Right lobe of liver (tissue), 6 donors: ENCODE measurements around the gene MAEA. TPM values are rescaled to one million over a fixed set of nuclear protein-coding genes. Genes with fewer than 3 reads are reported as not detected.

Experiments used
- ATAC-seq, 4 donors: fragments of 200-7000 bp; cut with Tn5 transposase; one replicate each; pipeline ENCODE4 v1.9.1; 2020; ENCODE audit warnings: mild to moderate bottlenecking in 4 of 4, moderate library complexity in 4 of 4
- DNase-seq, 3 donors: peaks; one replicate each; pipeline ENCODE4 v3.0.0-alpha.2; 2020
- H3K27ac ChIP-seq, 3 donors: fragments of 200-600 bp; one replicate each; pipeline ENCODE4 v1.8.0; 2022
- H3K27me3 ChIP-seq, 2 donors: fragments of 200-600 bp; one replicate each; pipeline ENCODE4 v1.8.0; 2022
- H3K36me3 ChIP-seq, 4 donors: fragments of 200-600 bp; sonication (generic) in 1 of 4; one replicate each; pipeline versions ENCODE4 v1.5.1 to v1.8.0; 2017 to 2022; ENCODE audit warnings: control low read depth in 1 of 4
- H3K4me1 ChIP-seq, 4 donors: fragments of 200-600 bp; sonication (generic) in 1 of 4; one replicate each; pipeline versions ENCODE4 v1.5.1 to v1.8.0; 2017 to 2022; ENCODE audit warnings: control low read depth in 1 of 4
- H3K4me3 ChIP-seq, 3 donors: fragments of 200-600 bp; one replicate each; pipeline ENCODE4 v1.8.0; 2022
- H3K9me3 ChIP-seq, 4 donors: fragments of 200-600 bp; sonication (generic) in 1 of 4; one replicate each; pipeline versions ENCODE4 v1.5.1 to v1.8.0; 2017 to 2022; ENCODE audit warnings: control low read depth in 1 of 4
- POLR2A ChIP-seq: fragments of 450-650 bp; IDR thresholded peaks from one replicate; pipeline ENCODE4 v1.6.1; 2017; ENCODE audit warnings: antibody characterized with exemption, mild to moderate bottlenecking
- WGBS: methylation state at CpG from one replicate; pipeline ENCODE4 v1.1.6; 2018; ENCODE audit warnings: low coverage, low lambda C conversion rate; ENCODE audit not compliant: insufficient coverage; ENCODE audit errors: missing lambda C conversion rate; 5-methylcytosine and 5-hydroxymethylcytosine counted together
- intact Hi-C, 2 donors: fragments of 100-400 bp; cut with DNase I; formaldehyde crosslinking; loops; one replicate each; pipeline versions ENCODE4 v1.11.2 to v1.14.1; 2022
- total RNA-seq, 6 experiments: library from RNA; depleted of rRNA in 2 of 6; stranded (reverse); fragments of >200 nt in 2 of 6; fragmentation: NEBNext Ultra II Directional in 3 of 6; extraction: Animal tissue kit (Norgen Biotek cat#: 25700) in 3 of 6; gene quantifications; one replicate each; pipeline versions ENCODE4 v1.1.0 to v1.2.4, GENCODE V29; 2016 to 2023
- TF ChIP-seq, protein P1 (sequence below), 4 donors: fragments of 200-600 bp in 3 of 4; fragments of 450-650 bp in 1 of 4; IDR thresholded peaks; one replicate each; pipeline versions ENCODE4 v1.5.1 to v1.8.0; 2016 to 2022; ENCODE audit warnings: antibody characterized with exemption in 4 of 4, mild to moderate bottlenecking in 2 of 4
- donor health status: DM: no; HTN: yes; CAD: no.
- donor health status: DM: no; HTN: no; CAD: no.
- donor health status: DM: no; HTN: no; CAD: no.
- donor health status: DM: no; HTN: yes; CAD: no.
- donor health status: DM: no; HTN: yes; CAD: no.

MAEA gene
- total RNA-seq, 6 experiments from 2014 or later: 24.3 to 42.0 (median 27.9) TPM

DNA sequence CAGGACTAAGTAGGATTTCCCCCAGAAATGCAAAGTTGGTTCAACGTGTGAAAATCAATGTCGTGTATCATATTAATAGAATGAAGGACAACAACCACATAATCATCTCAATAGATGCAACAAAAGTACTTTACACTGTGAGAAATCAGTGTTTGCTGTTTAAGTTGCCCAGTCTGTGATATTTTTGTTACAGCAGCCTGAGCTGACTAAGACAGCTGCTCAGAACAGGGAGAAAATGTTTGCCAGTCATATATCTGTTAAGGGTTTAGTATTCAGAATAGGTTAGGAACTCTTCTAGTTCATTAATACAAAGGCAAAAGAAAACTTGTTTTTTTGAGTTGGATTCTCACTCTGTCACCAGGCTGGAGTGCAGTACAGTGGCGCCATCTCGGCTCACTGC lies 12.5 kb downstream of the MAEA start:
- 86% methylated on average over 4 of the region's 4 CpGs for WGBS
- intact Hi-C loops: no loop called here

DNA sequence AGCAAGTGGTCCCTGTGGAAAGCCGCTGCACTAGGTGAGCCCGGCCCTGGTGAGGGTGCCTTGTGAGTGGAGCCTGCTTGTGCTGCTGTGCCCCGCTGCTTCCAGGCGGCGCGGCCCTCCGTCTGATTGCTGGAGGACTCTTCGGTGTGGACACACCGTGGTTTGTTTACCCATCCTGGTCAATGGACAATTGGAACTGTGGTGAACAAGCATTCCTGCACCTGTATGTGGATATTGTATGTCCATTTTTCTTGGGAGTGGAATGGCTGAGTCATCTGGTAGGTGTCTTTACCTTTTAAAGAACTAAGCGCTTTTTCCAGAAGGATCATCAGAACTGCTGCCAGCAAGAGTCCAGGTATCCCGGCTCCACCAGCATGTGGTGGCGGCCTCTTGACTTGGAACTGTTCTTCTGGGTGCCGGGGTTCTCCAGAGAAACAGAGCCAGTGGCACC lies 15.6 kb downstream of the MAEA start:
- H3K27me3 ChIP-seq: no peaks in the 10 kb centered on the region
- peaks cover 0 to 6% (median 2%) of the 10 kb centered on the region in 4 donors for H3K36me3 ChIP-seq
- peak in 1 of 3 donors; percentile 41 for DNase-seq
- no peak for TF ChIP-seq POLR2A
- TF ChIP-seq, protein P1, sequence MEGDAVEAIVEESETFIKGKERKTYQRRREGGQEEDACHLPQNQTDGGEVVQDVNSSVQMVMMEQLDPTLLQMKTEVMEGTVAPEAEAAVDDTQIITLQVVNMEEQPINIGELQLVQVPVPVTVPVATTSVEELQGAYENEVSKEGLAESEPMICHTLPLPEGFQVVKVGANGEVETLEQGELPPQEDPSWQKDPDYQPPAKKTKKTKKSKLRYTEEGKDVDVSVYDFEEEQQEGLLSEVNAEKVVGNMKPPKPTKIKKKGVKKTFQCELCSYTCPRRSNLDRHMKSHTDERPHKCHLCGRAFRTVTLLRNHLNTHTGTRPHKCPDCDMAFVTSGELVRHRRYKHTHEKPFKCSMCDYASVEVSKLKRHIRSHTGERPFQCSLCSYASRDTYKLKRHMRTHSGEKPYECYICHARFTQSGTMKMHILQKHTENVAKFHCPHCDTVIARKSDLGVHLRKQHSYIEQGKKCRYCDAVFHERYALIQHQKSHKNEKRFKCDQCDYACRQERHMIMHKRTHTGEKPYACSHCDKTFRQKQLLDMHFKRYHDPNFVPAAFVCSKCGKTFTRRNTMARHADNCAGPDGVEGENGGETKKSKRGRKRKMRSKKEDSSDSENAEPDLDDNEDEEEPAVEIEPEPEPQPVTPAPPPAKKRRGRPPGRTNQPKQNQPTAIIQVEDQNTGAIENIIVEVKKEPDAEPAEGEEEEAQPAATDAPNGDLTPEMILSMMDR (IDR thresholded peaks at IDR 0.05): no peak
- no peaks in the 10 kb centered on the region for H3K9me3 ChIP-seq
- no peak for ATAC-seq
- intact Hi-C loops: no loop called here
- peaks cover 0 to 17% (median 6%) of the 10 kb centered on the region in 4 donors for H3K4me1 ChIP-seq
- WGBS: 92% methylated on average over 2 of the region's 13 CpGs
- H3K4me3 ChIP-seq: no peak overlapping the region
- H3K27ac ChIP-seq: no peak overlapping the region

More for the DNA sequence above, 12.5 kb downstream of the MAEA start:
- no peak for ATAC-seq
- Histone ChIP-seq H3K4me1 (no peaks in the 10 kb centered on the region), H3K27me3 (no peaks in the 10 kb centered on the region), H3K9me3 (no peaks in the 10 kb centered on the region), H3K4me3 (no peak overlapping the region), H3K36me3 (peaks cover 0 to 14% (median 4%) of the 10 kb centered on the region in 4 donors), H3K27ac (no peak overlapping the region)
- TF ChIP-seq POLR2A: no peak
- TF ChIP-seq, protein P1 (IDR thresholded peaks at IDR 0.05): no peak
- DNase-seq: no peak

DNA sequence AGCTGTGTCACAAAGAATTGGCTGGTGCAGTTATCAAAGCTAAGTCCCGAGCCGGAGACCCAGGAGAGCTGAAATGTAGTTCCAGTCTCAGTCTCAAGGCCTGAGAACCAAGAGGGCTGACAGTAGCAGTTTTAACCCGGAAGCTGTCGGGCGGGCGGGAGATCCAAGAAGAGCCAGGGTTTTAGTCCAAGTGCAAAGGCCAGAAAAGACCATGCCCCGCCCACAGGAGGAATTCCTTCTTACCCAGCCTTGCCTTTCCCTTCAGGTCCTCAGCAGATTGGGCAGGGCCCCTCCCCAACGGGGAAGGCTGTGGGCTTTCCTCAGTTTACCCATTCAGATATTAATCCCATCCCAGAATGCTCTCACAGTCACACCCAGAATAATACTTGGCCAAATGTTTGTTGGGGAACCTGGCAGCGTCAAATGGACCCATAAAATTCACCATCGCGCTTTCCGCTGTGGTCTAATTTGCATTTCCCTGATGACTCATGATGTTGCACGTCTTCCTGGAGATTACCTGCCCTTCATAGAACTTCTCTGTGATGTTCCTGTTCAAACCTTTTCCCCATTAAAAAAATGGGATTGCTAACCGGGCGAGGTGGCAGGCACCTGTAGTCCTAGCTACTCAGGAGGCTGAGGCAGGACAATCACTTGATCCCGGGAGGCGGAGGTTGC lies 16.2 kb downstream of the MAEA start:
- Histone ChIP-seq H3K27me3 (no peaks in the 10 kb centered on the region), H3K36me3 (peaks cover 0 to 3% (median 0%) of the 10 kb centered on the region in 4 donors), H3K9me3 (no peaks in the 10 kb centered on the region), H3K27ac (no peak overlapping the region), H3K4me3 (no peak overlapping the region), H3K4me1 (peaks cover 0 to 17% (median 6%) of the 10 kb centered on the region in 4 donors)
- intact Hi-C loops: no loop called here
- DNase-seq: peak in 1 of 3 donors; percentile 27
- TF ChIP-seq, protein P1 (IDR thresholded peaks at IDR 0.05): no peak
- no peak for TF ChIP-seq POLR2A
- no peak for ATAC-seq
- 82% methylated on average over 15 of the region's 17 CpGs for WGBS

DNA sequence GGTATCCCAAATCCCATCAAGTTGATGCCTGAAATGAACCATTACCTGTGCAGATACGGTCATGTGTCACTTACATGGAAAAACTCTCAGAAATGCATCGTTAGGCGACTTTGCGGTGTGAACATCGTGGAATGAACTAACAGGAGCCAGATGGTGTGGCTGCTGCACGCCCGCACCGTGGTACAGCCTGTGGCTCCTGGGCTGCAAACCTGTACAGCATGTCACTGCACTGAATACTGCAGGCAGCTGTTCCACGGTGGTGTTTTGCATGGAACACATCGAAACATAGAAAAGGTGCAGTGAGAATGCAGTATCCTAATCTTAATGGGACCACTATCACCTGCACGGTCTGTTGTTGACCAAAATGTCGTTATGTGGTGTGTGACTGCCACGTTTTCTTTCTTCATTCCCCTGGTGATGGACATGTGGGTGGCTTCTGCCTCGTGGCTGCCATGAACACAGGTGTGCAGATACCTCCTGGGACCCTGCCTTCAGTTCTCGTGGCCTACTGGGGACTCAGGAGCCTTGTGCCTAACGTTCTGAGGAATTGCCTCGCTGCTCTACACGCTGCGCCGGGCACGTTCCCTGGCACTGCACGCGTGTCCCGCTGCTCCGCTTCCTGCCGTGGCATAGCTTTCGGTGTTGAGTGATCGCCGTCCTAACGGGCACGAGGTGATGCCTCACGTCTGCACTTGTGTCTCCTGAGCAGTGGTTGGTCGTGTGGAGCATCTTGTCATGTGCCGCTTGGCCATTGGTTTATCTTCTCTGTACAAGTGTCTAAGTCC lies 18.5 kb downstream of the MAEA start:
- Histone ChIP-seq H3K27ac (no peak overlapping the region), H3K4me1 (peaks cover 0 to 17% (median 6%) of the 10 kb centered on the region in 4 donors), H3K36me3 (peaks cover 0 to 7% (median 3%) of the 10 kb centered on the region in 4 donors), H3K9me3 (no peaks in the 10 kb centered on the region), H3K4me3 (no peak overlapping the region), H3K27me3 (no peaks in the 10 kb centered on the region)
- intact Hi-C loops: no loop called here
- DNase-seq (peak in 2 of 3 donors; percentile 11 to 46), ATAC-seq (no peak)
- 98% methylated on average over 8 of the region's 34 CpGs for WGBS
- TF ChIP-seq, protein P1 (IDR thresholded peaks at IDR 0.05): no peak
- TF ChIP-seq POLR2A: no peak
